ENCODE measurements around the gene LRP1B. TPM values are rescaled to one million over a fixed set of nuclear protein-coding genes. Genes with fewer than 3 reads are reported as not detected.

Gene LRP1B
- total and polyA plus RNA-seq, 2 of the 8 experiments (the other 6 are each of a cell fraction or from before 2014, with no cell fraction given) = 0.03 TPM; not detected in 1

GRCh38 chr2:140210963-140211362 lies 1919.9 kb downstream of the LRP1B start (continued):
- TF ChIP-seq CHD1 (IDR thresholded peaks at IDR 0.05; ENCODE audit: low read depth, low read length) (no peak), TEAD4 (IDR thresholded peaks at IDR 0.05; ENCODE audit: low read depth, low read length) (no peak), ASH2L (IDR thresholded peaks at IDR 0.05; ENCODE audit: low read length) (no peak)

Measured in H1 (cell line).